ENCODE measurements around the gene CNTROB.

The CNTROB gene

DNA sequence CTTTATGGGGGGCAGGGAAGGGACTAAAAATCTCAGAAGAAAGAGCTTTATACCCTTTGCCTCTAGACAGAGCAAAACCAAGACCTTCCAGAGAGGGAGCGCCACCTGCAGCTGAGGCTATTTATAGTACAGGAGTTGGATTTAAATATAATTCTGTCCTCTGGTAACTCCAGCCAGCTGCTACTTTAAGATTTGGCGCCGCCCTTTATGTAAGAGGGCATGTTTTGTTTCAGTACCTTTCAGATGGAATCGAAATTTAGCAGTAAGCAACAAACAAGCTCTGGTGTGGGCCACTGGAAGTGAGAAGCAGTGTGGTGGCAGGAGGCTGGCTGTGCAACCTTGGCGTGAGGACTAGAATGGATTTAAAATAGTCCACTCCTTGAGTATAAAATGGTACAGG lies 65.2 kb downstream of the CNTROB start:
- Histone ChIP-seq H3K4me3 (IDR thresholded peaks at IDR 0.05; ENCODE audit: insufficient read depth, low read depth, low read length) (no peak overlapping the region), H3K79me2 (ENCODE audit: insufficient read depth, low read depth) (no peaks in the 10 kb centered on the region), H3K27me3 (ENCODE audit: insufficient read depth, low read depth) (no peaks in the 10 kb centered on the region), H3K27ac (peak overlapping the region; percentile 42; the same call in 1 of the 2 replicates), H3K4me1 (ENCODE audit: low read depth, poor library complexity, severe bottlenecking) (peaks cover 5% of the 10 kb centered on the region), H3K36me3 (ENCODE audit: insufficient read depth) (no peaks in the 10 kb centered on the region), H4K20me1 (ENCODE audit: insufficient read depth) (no peaks in the 10 kb centered on the region), H3K4me2 (peak overlapping the region; percentile 42; the same call in 1 of the 2 replicates), H3K9ac (no peak overlapping the region), H2AFZ (ENCODE audit: low read depth) (peak overlapping the region; percentile 18; the same call in 1 of the 2 replicates)
- TF ChIP-seq, protein P1, sequence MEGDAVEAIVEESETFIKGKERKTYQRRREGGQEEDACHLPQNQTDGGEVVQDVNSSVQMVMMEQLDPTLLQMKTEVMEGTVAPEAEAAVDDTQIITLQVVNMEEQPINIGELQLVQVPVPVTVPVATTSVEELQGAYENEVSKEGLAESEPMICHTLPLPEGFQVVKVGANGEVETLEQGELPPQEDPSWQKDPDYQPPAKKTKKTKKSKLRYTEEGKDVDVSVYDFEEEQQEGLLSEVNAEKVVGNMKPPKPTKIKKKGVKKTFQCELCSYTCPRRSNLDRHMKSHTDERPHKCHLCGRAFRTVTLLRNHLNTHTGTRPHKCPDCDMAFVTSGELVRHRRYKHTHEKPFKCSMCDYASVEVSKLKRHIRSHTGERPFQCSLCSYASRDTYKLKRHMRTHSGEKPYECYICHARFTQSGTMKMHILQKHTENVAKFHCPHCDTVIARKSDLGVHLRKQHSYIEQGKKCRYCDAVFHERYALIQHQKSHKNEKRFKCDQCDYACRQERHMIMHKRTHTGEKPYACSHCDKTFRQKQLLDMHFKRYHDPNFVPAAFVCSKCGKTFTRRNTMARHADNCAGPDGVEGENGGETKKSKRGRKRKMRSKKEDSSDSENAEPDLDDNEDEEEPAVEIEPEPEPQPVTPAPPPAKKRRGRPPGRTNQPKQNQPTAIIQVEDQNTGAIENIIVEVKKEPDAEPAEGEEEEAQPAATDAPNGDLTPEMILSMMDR (conservative IDR thresholded peaks at IDR 0.05; ENCODE audit: low read depth, low read length): peak; percentile 56

All from KMS-11 (cell line).